Immature natural killer cell (primary cell): ENCODE measurements around the gene INHBB. TPM values are rescaled to one million over a fixed set of nuclear protein-coding genes. Genes with fewer than 3 reads are reported as not detected.
A peak's percentile ranks its signal among the peaks of the same experiment; 100 is the strongest.
"Not testable (repeated sequence)": the region's sequence is repeated elsewhere in the genome, so short reads cannot be mapped to it uniquely, and the experiment has no call there.

Experiments used
- DNase-seq, 3 donors: peaks; one replicate each; pipeline ENCODE4 v3.0.0; 2022; ENCODE audit warnings: mixed read lengths in 1 of 3
- H3K27ac Mint-ChIP-seq, 6 donors: one replicate each; pipeline ENCODE4 v1.8.0; 2020; ENCODE audit warnings: mixed read lengths in 6 of 6, mild to moderate bottlenecking in 5 of 6, inconsistent platforms in 4 of 6, moderate library complexity in 3 of 6
- H3K27me3 Mint-ChIP-seq, 3 donors: one replicate each; pipeline ENCODE4 v1.8.0; 2020 to 2021; ENCODE audit warnings: low read depth in 3 of 3, mild to moderate bottlenecking in 3 of 3, mixed read lengths in 3 of 3, moderate library complexity in 3 of 3, inconsistent platforms in 1 of 3
- H3K36me3 Mint-ChIP-seq, 3 donors: one replicate each; pipeline ENCODE4 v1.8.0; 2020; ENCODE audit warnings: mixed read lengths in 3 of 3, inconsistent platforms in 2 of 3, mild to moderate bottlenecking in 2 of 3
- H3K4me1 Mint-ChIP-seq, 2 donors: one replicate each; pipeline ENCODE4 v1.8.0; 2020; ENCODE audit warnings: inconsistent platforms in 2 of 2, mild to moderate bottlenecking in 2 of 2, mixed read lengths in 2 of 2, moderate library complexity in 1 of 2
- H3K4me3 Mint-ChIP-seq, 5 donors: one replicate each; pipeline ENCODE4 v1.8.0; 2020; ENCODE audit warnings: mild to moderate bottlenecking in 5 of 5, mixed read lengths in 5 of 5, inconsistent platforms in 3 of 5, moderate library complexity in 3 of 5
- H3K9me3 Mint-ChIP-seq, 6 donors: one replicate each; pipeline ENCODE4 v1.8.0; 2020; ENCODE audit warnings: mild to moderate bottlenecking in 6 of 6, mixed read lengths in 6 of 6, inconsistent platforms in 4 of 6, moderate library complexity in 3 of 6
- polyA plus RNA-seq, 3 donors: library from polyadenylated mRNA; unstranded; fragments of 300-500 nt; fragmentation: Illumina TruSeq; gene quantifications; one replicate each; pipeline ENCODE4 v1.2.3, GENCODE V29; 2021

INHBB gene
- polyA plus RNA-seq, 3 donors from 2014 or later, result not detected

- not testable (repeated sequence) for H3K36me3 Mint-ChIP-seq, H3K27ac Mint-ChIP-seq, H3K27me3 Mint-ChIP-seq, DNase-seq, H3K9me3 Mint-ChIP-seq, H3K4me3 Mint-ChIP-seq
- peaks cover 10 to 12% of the 10 kb centered on the region in 2 donors for H3K4me1 Mint-ChIP-seq
Measured at GRCh38 chr2:120310841-120311240, 35.1 kb upstream of the INHBB start.

GRCh38 chr2:120312076-120312475, 33.9 kb upstream of the INHBB start:
- Mint-ChIP-seq H3K4me1 (peaks cover 10 to 12% of the 10 kb centered on the region in 2 donors), H3K27me3 (peaks cover 2 to 5% (median 4%) of the 10 kb centered on the region in 3 donors), H3K27ac (no peak overlapping the region), H3K9me3 (peaks cover 0 to 2% (median 0%) of the 10 kb centered on the region in 6 donors), H3K36me3 (no peaks in the 10 kb centered on the region), H3K4me3 (peak overlapping the region in 1 of 5 donors; percentile 85)
- no peak for DNase-seq

GRCh38 chr2:120312860-120313694, 32.9 kb upstream of the INHBB start:
- Mint-ChIP-seq H3K9me3 (peaks cover 0 to 2% (median 0%) of the 10 kb centered on the region in 6 donors), H3K27ac (peak overlapping the region in 1 of 6 donors; percentile 30)

DNA sequence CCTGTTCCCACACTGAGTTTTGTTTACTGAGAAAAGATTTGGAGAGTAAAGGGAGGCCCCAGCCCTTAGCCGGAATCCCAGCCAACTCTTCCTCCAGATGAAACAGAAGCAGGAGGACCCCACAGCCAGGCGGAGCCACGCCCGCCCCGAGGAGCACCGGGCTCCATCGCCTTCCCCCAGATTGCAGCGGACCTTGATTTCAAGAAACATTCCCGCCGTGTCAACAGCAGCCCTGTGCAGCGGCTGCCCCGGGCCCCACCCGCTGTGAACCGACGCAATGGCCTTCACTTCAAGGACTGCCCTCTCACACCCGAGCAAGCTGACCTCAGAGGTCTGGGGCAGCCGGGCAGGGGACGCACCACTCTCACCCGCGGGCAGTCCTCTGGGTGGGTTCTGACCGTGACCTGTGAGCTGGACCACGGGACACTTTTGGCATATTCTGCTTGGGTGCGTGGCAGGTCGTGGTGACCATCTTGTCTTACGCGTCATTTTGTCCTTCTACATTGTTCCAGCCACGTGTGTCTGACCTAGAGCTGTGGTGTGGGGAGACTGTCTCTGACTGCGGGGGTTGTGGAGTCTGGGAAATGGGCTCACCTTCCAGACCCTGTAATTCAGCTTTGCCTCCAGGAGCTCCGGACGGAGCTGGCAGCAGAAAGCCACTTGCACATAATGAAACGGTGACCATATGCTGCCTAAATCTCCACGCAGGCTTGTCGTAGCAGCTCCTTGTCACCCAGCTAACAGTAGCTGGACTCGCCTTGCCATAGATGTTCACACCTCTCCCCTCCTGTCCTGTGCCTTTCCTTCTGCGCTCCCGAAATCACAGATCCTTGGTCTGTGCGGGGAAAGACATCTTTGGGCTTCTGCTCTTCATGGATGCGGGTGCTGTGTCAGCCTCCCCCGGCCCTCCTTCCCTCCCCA, 32.0 kb upstream of the INHBB start:
- Mint-ChIP-seq H3K36me3 (no peaks in the 10 kb centered on the region), H3K9me3 (peaks cover 0 to 2% (median 0%) of the 10 kb centered on the region in 6 donors), H3K27me3 (peaks cover 2 to 5% (median 4%) of the 10 kb centered on the region in 3 donors), H3K27ac (no peak overlapping the region), H3K4me3 (peak overlapping the region; percentile 41 to 86 (median 85)), H3K4me1 (peaks cover 10 to 12% of the 10 kb centered on the region in 2 donors)
- no peak for DNase-seq

More at GRCh38 chr2:120312860-120313694, 32.9 kb upstream of the INHBB start:
- Mint-ChIP-seq H3K36me3 (no peaks in the 10 kb centered on the region), H3K4me1 (peaks cover 10 to 12% of the 10 kb centered on the region in 2 donors), H3K27me3 (peaks cover 2 to 5% (median 4%) of the 10 kb centered on the region in 3 donors), H3K4me3 (peak overlapping the region; percentile 71 to 86 (median 85))
- DNase-seq, result peak; percentile 36 to 52 (median 51)

GRCh38 chr2:120314690-120315366, 31.1 kb upstream of the INHBB start:
- Mint-ChIP-seq H3K27me3 (peaks cover 2 to 5% (median 4%) of the 10 kb centered on the region in 3 donors), H3K36me3 (no peaks in the 10 kb centered on the region), H3K27ac (no peak overlapping the region), H3K4me3 (peak overlapping the region in 2 of 5 donors; percentile 47 to 86), H3K4me1 (peaks cover 10 to 12% of the 10 kb centered on the region in 2 donors), H3K9me3 (peaks cover 0 to 2% (median 0%) of the 10 kb centered on the region in 6 donors)
- DNase-seq, result no peak

- no peak overlapping the region for H3K27ac Mint-ChIP-seq
- H3K9me3 Mint-ChIP-seq, result peaks cover 0 to 2% (median 0%) of the 10 kb centered on the region in 6 donors
- DNase-seq, result no peak
- peaks cover 10 to 12% of the 10 kb centered on the region in 2 donors for H3K4me1 Mint-ChIP-seq
- peaks cover 2 to 5% (median 4%) of the 10 kb centered on the region in 3 donors for H3K27me3 Mint-ChIP-seq
- no peaks in the 10 kb centered on the region for H3K36me3 Mint-ChIP-seq
- no peak overlapping the region for H3K4me3 Mint-ChIP-seq
Measured at GRCh38 chr2:120315367-120316033, 30.4 kb upstream of the INHBB start.

- Mint-ChIP-seq H3K9me3 (peaks cover 0 to 2% (median 0%) of the 10 kb centered on the region in 6 donors), H3K4me1 (peaks cover 10 to 12% of the 10 kb centered on the region in 2 donors), H3K27ac (no peak overlapping the region), H3K36me3 (no peaks in the 10 kb centered on the region), H3K4me3 (no peak overlapping the region), H3K27me3 (peaks cover 2 to 5% (median 4%) of the 10 kb centered on the region in 3 donors)
- no peak for DNase-seq
Measured at GRCh38 chr2:120316071-120316470, 29.9 kb upstream of the INHBB start.

GRCh38 chr2:120316528-120317179, 29.3 kb upstream of the INHBB start:
- H3K27me3 Mint-ChIP-seq, result peaks cover 2 to 6% (median 5%) of the 10 kb centered on the region in 3 donors
- peaks cover 0 to 2% (median 0%) of the 10 kb centered on the region in 6 donors for H3K9me3 Mint-ChIP-seq
- no peak overlapping the region for H3K4me3 Mint-ChIP-seq
- H3K27ac Mint-ChIP-seq, result no peak overlapping the region
- H3K36me3 Mint-ChIP-seq, result no peaks in the 10 kb centered on the region
- H3K4me1 Mint-ChIP-seq, result peaks cover 10 to 12% of the 10 kb centered on the region in 2 donors
- DNase-seq, result no peak

DNA sequence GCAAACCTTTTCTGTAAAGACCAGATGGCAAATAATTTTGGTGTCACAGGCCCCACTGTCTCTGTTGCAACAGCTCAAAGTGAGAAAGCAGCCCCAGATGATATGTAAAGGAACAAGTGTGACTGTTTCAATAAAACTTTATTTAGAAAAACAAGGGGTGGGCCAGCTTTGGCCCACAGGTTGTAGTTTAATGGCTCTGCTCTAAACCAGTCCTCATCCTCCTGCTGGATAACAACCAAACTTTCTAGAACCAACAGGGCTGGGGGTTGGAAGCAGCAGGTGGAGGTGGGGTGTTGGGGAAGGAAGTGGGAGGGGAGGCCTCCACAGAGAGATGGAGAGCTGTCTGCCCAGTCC, 28.8 kb upstream of the INHBB start:
- H3K27ac Mint-ChIP-seq, result no peak overlapping the region
- H3K36me3 Mint-ChIP-seq, result no peaks in the 10 kb centered on the region
- H3K9me3 Mint-ChIP-seq, result peaks cover 0 to 2% (median 0%) of the 10 kb centered on the region in 6 donors
- no peak overlapping the region for H3K4me3 Mint-ChIP-seq
- peaks cover 2 to 6% (median 3%) of the 10 kb centered on the region in 3 donors for H3K27me3 Mint-ChIP-seq
- H3K4me1 Mint-ChIP-seq, result peaks cover 10 to 15% of the 10 kb centered on the region in 2 donors
- DNase-seq, result no peak

DNA sequence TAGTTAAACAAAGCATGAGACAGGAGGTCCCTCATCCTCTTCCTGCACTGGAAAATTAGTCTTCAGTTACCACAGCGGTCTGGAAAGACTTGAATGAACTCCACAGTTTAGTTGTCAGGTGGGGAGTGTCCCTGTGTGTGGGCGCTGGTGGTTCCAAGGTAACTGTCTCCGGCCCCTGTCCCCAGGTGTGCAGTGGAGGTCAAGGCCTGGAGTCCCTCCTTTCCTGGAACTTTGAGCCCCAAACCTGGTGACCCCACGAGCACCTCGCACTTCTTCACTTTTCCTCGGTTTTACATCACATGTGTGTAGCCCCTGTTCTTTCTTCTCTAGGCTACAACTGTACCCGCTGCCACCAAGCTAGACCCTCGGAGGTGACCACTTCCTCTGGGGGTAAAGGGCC, 28.0 kb upstream of the INHBB start:
- H3K4me3 Mint-ChIP-seq, result no peak overlapping the region
- no peak overlapping the region for H3K27ac Mint-ChIP-seq
- H3K36me3 Mint-ChIP-seq, result no peaks in the 10 kb centered on the region
- H3K27me3 Mint-ChIP-seq, result peaks cover 2 to 6% (median 2%) of the 10 kb centered on the region in 3 donors
- H3K9me3 Mint-ChIP-seq, result peaks cover 0 to 2% (median 0%) of the 10 kb centered on the region in 6 donors
- H3K4me1 Mint-ChIP-seq, result peaks cover 6 to 9% of the 10 kb centered on the region in 2 donors
- no peak for DNase-seq

GRCh38 chr2:120318626-120319025, 27.3 kb upstream of the INHBB start:
- H3K27ac Mint-ChIP-seq, result no peak overlapping the region
- peaks cover 0 to 2% (median 0%) of the 10 kb centered on the region in 6 donors for H3K9me3 Mint-ChIP-seq
- no peak for DNase-seq
- no peak overlapping the region for H3K4me3 Mint-ChIP-seq
- peaks cover 0 to 3% of the 10 kb centered on the region in 2 donors for H3K4me1 Mint-ChIP-seq
- peaks cover 2 to 6% (median 2%) of the 10 kb centered on the region in 3 donors for H3K27me3 Mint-ChIP-seq
- H3K36me3 Mint-ChIP-seq, result no peaks in the 10 kb centered on the region

DNA sequence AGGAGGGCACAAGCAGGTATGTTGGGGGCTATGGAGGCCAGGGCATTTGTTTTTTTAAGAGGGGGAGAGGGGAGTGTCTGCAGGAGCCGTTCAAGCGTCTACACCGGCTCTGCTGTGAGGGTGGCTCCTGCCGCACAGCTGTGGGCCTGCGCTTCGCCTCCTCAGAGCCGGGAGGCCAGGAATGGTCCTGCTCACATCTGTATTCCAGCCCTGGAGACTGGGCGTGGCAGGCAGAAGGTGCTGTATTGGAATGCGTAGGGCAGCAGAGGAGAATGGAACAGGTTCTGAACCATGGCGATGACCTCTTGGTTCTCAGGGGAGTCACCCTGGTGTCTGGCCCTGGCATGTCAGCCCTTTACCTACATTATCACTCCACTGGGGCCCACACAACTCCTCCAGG, 26.8 kb upstream of the INHBB start:
- peaks cover 0 to 2% (median 0%) of the 10 kb centered on the region in 6 donors for H3K9me3 Mint-ChIP-seq

More for the DNA sequence above, 26.8 kb upstream of the INHBB start:
- Mint-ChIP-seq H3K27me3 (peaks cover under 1 to 4% (median 2%) of the 10 kb centered on the region in 3 donors), H3K36me3 (no peaks in the 10 kb centered on the region), H3K4me3 (no peak overlapping the region), H3K27ac (no peak overlapping the region), H3K4me1 (peaks cover 0 to 3% of the 10 kb centered on the region in 2 donors)
- DNase-seq, result no peak
